Activated CD8-positive, alpha-beta T cell treated with anti-CD3 and anti-CD28 coated beads for 36 hours (primary cell): Measurements from ENCODE around the gene IRAK4. TPM values are rescaled to one million over a fixed set of nuclear protein-coding genes. Genes with fewer than 3 reads are reported as not detected.

Source experiments
- ATAC-seq: fragments of 200-7000 bp; cut with Tn5 transposase; one replicate; pipeline ENCODE4 v1.10.0; 2021; ENCODE audit warnings: mild to moderate bottlenecking, moderate library complexity
- CTCF ChIA-PET: fragments of 350-600 bp; sonication (Branson Sonifier 250); formaldehyde crosslinking; loops from one replicate; lab custom pipeline; 2021; ENCODE audit warnings: antibody characterized with exemption; lab: Charles Lee
- POLR2A ChIA-PET: fragments of 350-600 bp; sonication (Branson Sonifier 250); formaldehyde crosslinking; loops from one replicate; lab custom pipeline; 2021; ENCODE audit warnings: antibody characterized with exemption; lab: Charles Lee
- DNase-seq: peaks from one replicate; pipeline ENCODE4 v3.0.0-alpha.2; 2020
- H3K27ac Mint-ChIP-seq: one replicate; pipeline ENCODE4 v1.8.0; 2021; ENCODE audit warnings: mild to moderate bottlenecking, mixed read lengths
- H3K27me3 Mint-ChIP-seq: one replicate; pipeline ENCODE4 v1.8.0; 2021; ENCODE audit warnings: mixed read lengths
- H3K36me3 Mint-ChIP-seq: one replicate; pipeline ENCODE4 v1.8.0; 2021; ENCODE audit warnings: low read depth, mixed read lengths
- H3K4me1 Mint-ChIP-seq: one replicate; pipeline ENCODE4 v1.8.0; 2021; ENCODE audit warnings: low read depth, mixed read lengths
- H3K4me3 Mint-ChIP-seq: one replicate; pipeline ENCODE4 v1.8.0; 2021; ENCODE audit warnings: mild to moderate bottlenecking, moderate library complexity, mixed read lengths
- H3K9me3 Mint-ChIP-seq: one replicate; pipeline ENCODE4 v1.8.0; 2021; ENCODE audit warnings: mixed read lengths
- CTCF ChIP-seq: fragments of 200-600 bp; IDR thresholded peaks from one replicate; pipeline ENCODE4 v1.8.0; 2022; ENCODE audit warnings: antibody characterized with exemption, mild to moderate bottlenecking
- intact Hi-C: fragments of 100-400 bp; cut with micrococcal nuclease; formaldehyde crosslinking; loops from one replicate; pipeline ENCODE4 v1.10.0; 2022
- total RNA-seq, 2 experiments: library from RNA; stranded (reverse); gene quantifications; one replicate each; pipeline ENCODE4 v1.2.3, GENCODE V29; 2021

IRAK4 gene
- total RNA-seq, 2 experiments from 2014 or later, result 24.0 TPM

GRCh38 chr12:43789941-43790340 lies 31.2 kb downstream of the IRAK4 start:
- Mint-ChIP-seq H3K27ac (no peak overlapping the region), H3K36me3 (peaks cover 22% of the 10 kb centered on the region), H3K4me3 (no peak overlapping the region), H3K9me3 (no peaks in the 10 kb centered on the region), H3K27me3 (no peaks in the 10 kb centered on the region), H3K4me1 (no peaks in the 10 kb centered on the region)
- ATAC-seq (no peak), DNase-seq (no peak)
- intact Hi-C loops, result no loop called here
- no peak for TF ChIP-seq CTCF
- POLR2A ChIA-PET, result no interaction called here
- CTCF ChIA-PET, result no interaction called here

DNA sequence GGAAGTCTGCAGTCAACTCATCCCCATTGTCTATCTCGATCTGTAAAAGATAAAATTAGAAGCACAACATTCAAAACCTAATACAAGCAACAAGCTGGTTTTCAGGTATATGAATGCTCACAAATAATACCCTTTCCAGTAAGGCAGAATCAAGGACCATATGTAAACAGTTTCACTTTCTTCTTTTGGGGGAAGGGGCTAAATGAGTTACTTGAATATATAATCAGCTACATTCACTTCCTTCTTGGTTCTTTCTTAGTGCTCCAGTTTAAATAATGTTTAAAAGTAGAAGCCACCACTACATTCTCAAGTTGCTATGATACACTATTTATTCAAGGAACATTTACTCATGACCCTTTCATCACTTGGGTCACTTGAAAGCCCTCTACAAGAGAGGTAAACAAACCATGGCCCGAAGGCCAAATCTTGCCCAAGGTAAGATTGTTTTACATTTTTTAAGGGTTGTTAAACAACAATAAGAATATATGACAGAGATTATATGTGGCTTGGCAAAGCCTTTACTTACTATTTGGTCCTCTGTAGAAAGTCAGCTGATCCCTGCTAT lies 37.0 kb downstream of the IRAK4 start:
- no peak overlapping the region for H3K4me3 Mint-ChIP-seq
- CTCF ChIA-PET, result interaction anchor here (1.3 to 3.4 kb wide), 2 partner anchors 11 to 19 kb away, joined by 3 to 12 read pairs; partner anchors contain the start of gene TWF1
- peaks cover 35% of the 10 kb centered on the region for H3K36me3 Mint-ChIP-seq
- DNase-seq (no peak), ATAC-seq (no peak)
- intact Hi-C loops, result no loop called here
- H3K27ac Mint-ChIP-seq, result peak overlapping the region; percentile 2
- H3K9me3 Mint-ChIP-seq, result no peaks in the 10 kb centered on the region
- POLR2A ChIA-PET, result interaction anchor here (1.7 kb wide), 1 partner anchor 10 kb away, joined by 7 read pairs; the partner anchor contains the start of gene TWF1
- peaks cover 7% of the 10 kb centered on the region for H3K4me1 Mint-ChIP-seq
- H3K27me3 Mint-ChIP-seq, result no peaks in the 10 kb centered on the region
- no peak for TF ChIP-seq CTCF

GRCh38 chr12:43797561-43798217 lies 38.9 kb downstream of the IRAK4 start:
- no peak for TF ChIP-seq CTCF
- H3K4me3 Mint-ChIP-seq, result no peak overlapping the region
- DNase-seq (no peak), ATAC-seq (no peak)
- no peaks in the 10 kb centered on the region for H3K9me3 Mint-ChIP-seq
- H3K27ac Mint-ChIP-seq, result peak overlapping the region; percentile 35
- H3K27me3 Mint-ChIP-seq, result no peaks in the 10 kb centered on the region
- ChIA-PET CTCF (interaction anchor here (1.4 to 3.4 kb wide), 2 partner anchors 9 to 38 kb away, joined by 4 to 12 read pairs; partner anchors contain the start of genes IRAK4, PUS7L and TWF1), POLR2A (interaction anchor here (0.7 to 1.7 kb wide), 2 partner anchors 8 to 37 kb away, joined by 3 to 7 read pairs; partner anchors contain the start of gene TWF1)
- H3K4me1 Mint-ChIP-seq, result peaks cover 11% of the 10 kb centered on the region
- H3K36me3 Mint-ChIP-seq, result peaks cover 34% of the 10 kb centered on the region
- intact Hi-C loops, result no loop called here

DNA sequence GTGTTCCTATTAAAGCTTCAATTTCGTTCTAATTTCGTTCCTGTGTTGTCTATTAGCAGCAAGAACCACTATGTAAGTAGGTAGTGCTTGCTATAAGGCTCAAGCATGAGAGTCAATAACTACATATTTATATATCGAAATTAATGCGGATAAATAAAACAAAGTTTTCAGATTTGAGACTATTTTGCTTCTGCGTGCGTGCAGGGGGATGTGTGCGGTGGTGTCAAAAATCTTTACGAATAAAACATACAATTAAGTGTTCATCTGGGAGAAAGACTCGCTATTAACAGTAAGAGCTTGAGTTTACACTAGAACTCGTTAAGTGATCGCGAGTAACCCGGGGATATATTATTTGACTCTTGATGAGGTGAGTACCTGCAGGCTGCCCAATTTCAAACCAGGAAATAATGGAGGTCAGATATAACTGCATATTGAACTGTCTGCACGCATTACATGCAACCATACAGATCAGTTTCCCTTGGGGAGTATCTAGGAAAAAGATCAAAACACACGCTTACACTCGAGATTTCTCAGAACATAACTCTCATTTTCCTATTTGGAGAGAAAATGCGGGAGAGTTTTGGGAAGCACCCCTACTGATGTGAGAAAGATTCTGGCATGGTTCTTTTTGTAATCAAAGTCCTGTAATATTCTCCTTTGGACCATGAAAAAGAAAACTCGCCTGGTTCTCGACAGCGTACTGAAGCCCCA lies 46.6 kb downstream of the IRAK4 start:
- no peak for TF ChIP-seq CTCF
- peaks cover 19% of the 10 kb centered on the region for H3K36me3 Mint-ChIP-seq
- peak overlapping the region; percentile 100 for H3K27ac Mint-ChIP-seq
- ATAC-seq (no peak), DNase-seq (no peak)
- H3K4me3 Mint-ChIP-seq, result peak overlapping the region; percentile 82
- ChIA-PET CTCF (interaction anchor here (1.0 to 4.6 kb wide), 7 partner anchors 8 to 77 kb away, joined by 3 to 34 read pairs (median 4); no protein-coding TSS in a partner anchor), POLR2A (interaction anchor here (0.7 to 2.1 kb wide), 10 partner anchors 9 to 71 kb away, joined by 3 to 10 read pairs (median 4); partner anchors contain the start of genes IRAK4, PUS7L and TMEM117)
- no peaks in the 10 kb centered on the region for H3K27me3 Mint-ChIP-seq
- intact Hi-C loops, result loop anchor here (5.0 kb wide), 1 partner anchor 48 kb away; the partner anchor contains the start of genes IRAK4 and PUS7L
- H3K4me1 Mint-ChIP-seq, result peaks cover 33% of the 10 kb centered on the region
- no peaks in the 10 kb centered on the region for H3K9me3 Mint-ChIP-seq
